ENCODE measurements around the gene TCF4.

- TF ChIP-seq RAD21 (IDR thresholded peaks at IDR 0.05) (no peak), CTCF (IDR thresholded peaks at IDR 0.05; ENCODE audit: low read depth, low read length, missing input control) (no peak), HNF4G (IDR thresholded peaks at IDR 0.05) (no peak), ATF3 (IDR thresholded peaks at IDR 0.05) (no peak)
These were observed 335.8 kb downstream of the TCF4 start for GRCh38 chr18:55252053-55252675.
